Gastroesophageal sphincter (tissue), 4 donors: ENCODE measurements around the gene HPSE2. TPM values are rescaled to one million over a fixed set of nuclear protein-coding genes. Genes with fewer than 3 reads are reported as not detected.
"Not testable (repeated sequence)": the region's sequence is repeated elsewhere in the genome, so short reads cannot be mapped to it uniquely, and the experiment has no call there.

Source experiments
- ATAC-seq: fragments of 150-250 bp; one replicate; pipeline ENCODE4 v1.9.1; 2016; ENCODE audit warnings: mild to moderate bottlenecking, moderate library complexity
- H3K27ac ChIP-seq, 4 donors: fragments of 200-600 bp; sonication (generic) in 3 of 4; 1 replicate in 3 of 4; 2 replicates in 1 of 4; pipeline ENCODE4 v1.5.1; 2016 to 2019
- H3K27me3 ChIP-seq: fragments of 200-600 bp; sonication (generic); one replicate; pipeline ENCODE4 v1.5.1; 2019
- H3K36me3 ChIP-seq, 2 donors: fragments of 200-600 bp; sonication (generic); one replicate each; pipeline ENCODE4 v1.5.1; 2019; ENCODE audit warnings: control low read depth in 1 of 2
- H3K4me1 ChIP-seq, 3 donors: fragments of 200-600 bp; sonication (generic); 1 replicate in 2 of 3; 2 replicates in 1 of 3; pipeline ENCODE4 v1.5.1; 2016 to 2019; ENCODE audit warnings: control low read depth in 2 of 3
- H3K4me3 ChIP-seq, 2 donors: fragments of 200-600 bp; sonication (generic); one replicate each; pipeline ENCODE4 v1.5.1; 2019; ENCODE audit warnings: mild to moderate bottlenecking in 1 of 2, moderate library complexity in 1 of 2
- H3K9me3 ChIP-seq, 3 donors: fragments of 200-600 bp; sonication (generic); one replicate each; pipeline ENCODE4 v1.5.1; 2017 to 2019; ENCODE audit warnings: control low read depth in 2 of 3
- CTCF ChIP-seq, 4 experiments: fragments of 200-600 bp in 2 of 4; fragments of 450-650 bp in 2 of 4; sonication (generic) in 1 of 4; IDR thresholded peaks; one replicate each; pipeline ENCODE4 v1.5.1; 2017 to 2019; ENCODE audit warnings: antibody characterized with exemption in 4 of 4, mild to moderate bottlenecking in 2 of 4, moderate library complexity in 2 of 4
- EP300 ChIP-seq: sonication (generic); formaldehyde crosslinking; IDR thresholded peaks from one replicate; pipeline ENCODE4 v1.6.1; 2017; ENCODE audit warnings: antibody characterized with exemption, mild to moderate bottlenecking
- POLR2A ChIP-seq, 2 donors: fragments of 450-650 bp; IDR thresholded peaks; one replicate each; pipeline ENCODE4 v1.6.1; 2017; ENCODE audit warnings: antibody characterized with exemption in 2 of 2, mild to moderate bottlenecking in 2 of 2, moderate library complexity in 1 of 2
- POLR2AphosphoS5 ChIP-seq: sonication (generic); formaldehyde crosslinking; IDR thresholded peaks from one replicate; pipeline ENCODE4 v1.6.1; 2017; ENCODE audit warnings: antibody characterized with exemption
- WGBS, 2 donors: methylation state at CpG; one replicate each; pipeline ENCODE4 v1.1.5; 2018; ENCODE audit warnings: low coverage in 1 of 2; 5-methylcytosine and 5-hydroxymethylcytosine counted together
- total RNA-seq, 4 donors: library from RNA; depleted of rRNA; stranded (reverse); fragments of >200 nt; gene quantifications; one replicate each; pipeline ENCODE4 v1.1.0, GENCODE V29; 2016

HPSE2 gene
- total RNA-seq, 4 donors from 2014 or later = 19.1 to 74.5 (median 58.8) TPM

GRCh38 chr10:98555021-98555619 is 680.5 kb downstream of the HPSE2 start:
- no peak for ATAC-seq
- H3K4me1 ChIP-seq = no peaks in the 10 kb centered on the region
- H3K27me3 ChIP-seq = no peaks in the 10 kb centered on the region
- no peak overlapping the region for H3K4me3 ChIP-seq
- H3K9me3 ChIP-seq = no peaks in the 10 kb centered on the region
- no peak overlapping the region for H3K27ac ChIP-seq
- TF ChIP-seq EP300 (no peak), CTCF (IDR thresholded peaks at IDR 0.05) (no peak), POLR2A (IDR thresholded peaks at IDR 0.05) (no peak), POLR2AphosphoS5 (no peak)
- H3K36me3 ChIP-seq = no peaks in the 10 kb centered on the region
- WGBS, 2 donors = 30 to 53% methylated on average over 4 to 7 of the region's 7 CpGs

- 60% methylated on average over 1 of the region's 7 CpGs; no CpG with 5 or more reads in 1 of the 2 donors for WGBS, 2 donors
- not testable (repeated sequence) for ATAC-seq, H3K4me3 ChIP-seq, H3K27ac ChIP-seq, H3K27me3 ChIP-seq, H3K4me1 ChIP-seq, H3K36me3 ChIP-seq, H3K9me3 ChIP-seq
These were observed 694.1 kb downstream of the HPSE2 start for GRCh38 chr10:98541561-98541960.

GRCh38 chr10:98539578-98539977 is 696.1 kb downstream of the HPSE2 start:
- no peak overlapping the region for H3K4me3 ChIP-seq
- H3K27ac ChIP-seq = no peak overlapping the region
- no peaks in the 10 kb centered on the region for H3K4me1 ChIP-seq
- no peak for ATAC-seq
- H3K9me3 ChIP-seq = no peaks in the 10 kb centered on the region
- TF ChIP-seq CTCF (IDR thresholded peaks at IDR 0.05) = no peak
- TF ChIP-seq EP300 = no peak
- TF ChIP-seq POLR2A (IDR thresholded peaks at IDR 0.05) = no peak
- no peak for TF ChIP-seq POLR2AphosphoS5
- H3K27me3 ChIP-seq = no peaks in the 10 kb centered on the region
- 100% methylated on average over 1 of the region's 1 CpG for WGBS, 2 donors
- H3K36me3 ChIP-seq = no peaks in the 10 kb centered on the region

- H3K27ac ChIP-seq = no peak overlapping the region
- H3K4me1 ChIP-seq = no peaks in the 10 kb centered on the region
- H3K9me3 ChIP-seq = no peaks in the 10 kb centered on the region
- no peak for TF ChIP-seq POLR2AphosphoS5
- TF ChIP-seq EP300 = no peak
- no peak for TF ChIP-seq CTCF (IDR thresholded peaks at IDR 0.05)
- TF ChIP-seq POLR2A (IDR thresholded peaks at IDR 0.05) = no peak
- ATAC-seq = no peak
- H3K36me3 ChIP-seq = no peaks in the 10 kb centered on the region
- no peak overlapping the region for H3K4me3 ChIP-seq
- no peaks in the 10 kb centered on the region for H3K27me3 ChIP-seq
These were observed 697.2 kb downstream of the HPSE2 start for GRCh38 chr10:98538472-98538871.

- H3K4me1 ChIP-seq = no peaks in the 10 kb centered on the region
- H3K27me3 ChIP-seq = no peaks in the 10 kb centered on the region
- H3K9me3 ChIP-seq = no peaks in the 10 kb centered on the region
- WGBS, 2 donors = 67 to 81% methylated on average over 2 to 3 of the region's 3 CpGs
- no peak for ATAC-seq
- TF ChIP-seq EP300 (no peak), POLR2A (IDR thresholded peaks at IDR 0.05) (no peak), CTCF (IDR thresholded peaks at IDR 0.05) (no peak), POLR2AphosphoS5 (no peak)
- H3K36me3 ChIP-seq = no peaks in the 10 kb centered on the region
- H3K27ac ChIP-seq = no peak overlapping the region
- no peak overlapping the region for H3K4me3 ChIP-seq
These were observed 699.1 kb downstream of the HPSE2 start for GRCh38 chr10:98536551-98536950.
